GM23338 (cell line): ENCODE measurements around the gene BARD1. TPM values are rescaled to one million over a fixed set of nuclear protein-coding genes. Genes with fewer than 3 reads are reported as not detected.

Experiments
- ATAC-seq: fragments of 200-7000 bp; cut with Tn5 transposase; 3 replicates; pipeline ENCODE4 v1.9.1; 2020
- DNase-seq: peaks from one replicate; pipeline ENCODE4 v3.0.0-alpha.2; 2015; ENCODE audit warnings: low spot score
- H2AFZ ChIP-seq: fragments of 200-600 bp; sonication (generic); 2 replicates; pipeline ENCODE4 v1.8.0; 2016; ENCODE audit warnings: antibody characterized with exemption, mild to moderate bottlenecking, moderate library complexity
- H3F3A ChIP-seq: fragments of 200-600 bp; sonication (generic); replicated peaks from 2 replicates; pipeline ENCODE4 v1.8.0; 2017; ENCODE audit warnings: antibody characterized with exemption, mixed run types, low read depth
- H3K27ac ChIP-seq: fragments of 200-600 bp; sonication (generic); 2 replicates; pipeline ENCODE4 v1.6.1; 2016; ENCODE audit warnings: low read depth
- H3K27me3 ChIP-seq: fragments of 200-600 bp; sonication (generic); 2 replicates; pipeline ENCODE4 v1.8.0; 2016; ENCODE audit warnings: mild to moderate bottlenecking, mixed run types, moderate library complexity; ENCODE audit not compliant: insufficient read depth
- H3K36me3 ChIP-seq: fragments of 200-600 bp; sonication (generic); 2 replicates; pipeline ENCODE4 v1.8.0; 2016; ENCODE audit warnings: mild to moderate bottlenecking; ENCODE audit not compliant: insufficient read depth
- H3K4me1 ChIP-seq: fragments of 200-600 bp; sonication (generic); 2 replicates; pipeline ENCODE4 v1.8.0; 2016; ENCODE audit warnings: mild to moderate bottlenecking, moderate library complexity; ENCODE audit not compliant: insufficient read depth
- H3K4me2 ChIP-seq: fragments of 200-600 bp; sonication (generic); 2 replicates; pipeline ENCODE4 v1.7.1; 2017; ENCODE audit warnings: mixed run types
- H3K4me3 ChIP-seq: fragments of 200-600 bp; sonication (generic); 2 replicates; pipeline ENCODE4 v1.6.1; 2016; ENCODE audit warnings: mixed run types
- H3K79me2 ChIP-seq: fragments of 200-600 bp; sonication (generic); replicated peaks from 2 replicates; pipeline ENCODE4 v1.8.0; 2017; ENCODE audit warnings: mild to moderate bottlenecking; ENCODE audit not compliant: insufficient read depth
- H3K9me2 ChIP-seq: fragments of 200-600 bp; sonication (generic); 2 replicates; pipeline ENCODE4 v1.8.0; 2017; ENCODE audit not compliant: insufficient read depth
- H4K20me1 ChIP-seq: fragments of 200-600 bp; sonication (generic); replicated peaks from 2 replicates; pipeline ENCODE4 v1.8.0; 2017; ENCODE audit warnings: mild to moderate bottlenecking; ENCODE audit not compliant: insufficient read depth
- H3K27ac Mint-ChIP-seq: 2 replicates; pipeline ENCODE4 v1.8.0; 2020; ENCODE audit warnings: inconsistent platforms, mild to moderate bottlenecking, moderate library complexity, mixed read lengths
- H3K27me3 Mint-ChIP-seq: 3 replicates; pipeline ENCODE4 v1.8.0; 2022; ENCODE audit warnings: low read depth, mild to moderate bottlenecking, moderate library complexity, mixed read lengths, inconsistent platforms; ENCODE audit not compliant: insufficient read depth, poor library complexity
- H3K36me3 Mint-ChIP-seq: 3 replicates; pipeline ENCODE4 v1.8.0; 2021; ENCODE audit warnings: low read depth, mild to moderate bottlenecking, inconsistent platforms, moderate library complexity, mixed read lengths
- H3K4me1 Mint-ChIP-seq: 3 replicates; pipeline ENCODE4 v1.8.0; 2020; ENCODE audit warnings: mild to moderate bottlenecking, inconsistent platforms, mixed read lengths
- H3K4me3 Mint-ChIP-seq: 3 replicates; pipeline ENCODE4 v1.8.0; 2021; ENCODE audit warnings: moderate library complexity, mild to moderate bottlenecking, inconsistent platforms, mixed read lengths
- H3K9me3 Mint-ChIP-seq: 3 replicates; pipeline ENCODE4 v1.8.0; 2020; ENCODE audit warnings: moderate library complexity, mild to moderate bottlenecking, inconsistent platforms, mixed read lengths
- CREB1 ChIP-seq: fragments of 250-450 bp; sonication (Bioruptor Pico); IDR thresholded peaks from 2 replicates; pipeline ENCODE4 v1.5.0; 2020; ENCODE audit warnings: low read depth, mild to moderate bottlenecking, moderate library complexity
- EZH2 ChIP-seq: fragments of 200-600 bp; sonication (generic); IDR thresholded peaks from one replicate; pipeline ENCODE4 v1.8.0; 2017; ENCODE audit warnings: antibody characterized with exemption, mild to moderate bottlenecking, low read depth; ENCODE audit not compliant: unreplicated experiment
- EZH2phosphoT487 ChIP-seq: fragments of 200-600 bp; sonication (generic); IDR thresholded peaks from one replicate; pipeline ENCODE4 v1.8.1; 2018; ENCODE audit warnings: antibody characterized with exemption; ENCODE audit not compliant: unreplicated experiment
- JUNB ChIP-seq: IDR thresholded peaks from one replicate; pipeline ENCODE4 v1.6.1; 2016; ENCODE audit warnings: antibody characterized with exemption; ENCODE audit not compliant: unreplicated experiment
- NANOG ChIP-seq: IDR thresholded peaks from 2 replicates; pipeline ENCODE4 v1.6.1; 2016; ENCODE audit warnings: antibody characterized with exemption, borderline replicate concordance
- POLR2AphosphoS5 ChIP-seq: IDR thresholded peaks from 2 replicates; pipeline ENCODE4 v1.6.1; 2016; ENCODE audit warnings: antibody characterized with exemption, low read depth
- STAT1 ChIP-seq: IDR thresholded peaks from one replicate; pipeline ENCODE4 v1.6.1; 2016; ENCODE audit warnings: antibody characterized with exemption; ENCODE audit not compliant: unreplicated experiment
- ZNF114 ChIP-seq: fragments of 250-450 bp; sonication (Bioruptor Pico); IDR thresholded peaks from 2 replicates; pipeline ENCODE4 v1.5.0; 2020; ENCODE audit warnings: mild to moderate bottlenecking, moderate library complexity
- ZNF331 ChIP-seq: fragments of 250-450 bp; sonication (Bioruptor Pico); IDR thresholded peaks from 2 replicates; pipeline ENCODE4 v1.5.0; 2020; ENCODE audit warnings: low read depth, mild to moderate bottlenecking, moderate library complexity
- polyA plus RNA-seq: library from polyadenylated mRNA; unstranded; fragments of >200 nt; fragmentation: Nextera tagmentation; extraction: Ambion mirVana; gene quantifications from 2 replicates; pipeline ENCODE4 v1.2.1, GENCODE V29; 2016
- total RNA-seq: library from RNA; depleted of rRNA; stranded (reverse); fragments of >200 nt; shearing (Covaris generic); gene quantifications from 2 replicates; pipeline ENCODE4 v1.2.3, GENCODE V29; 2014
- TF ChIP-seq, protein P1 (sequence below): IDR thresholded peaks from one replicate; pipeline ENCODE4 v1.6.1; 2018; ENCODE audit warnings: antibody characterized with exemption; ENCODE audit not compliant: unreplicated experiment
- TF ChIP-seq, protein P2 (sequence below): fragments of 250-450 bp; sonication (Bioruptor Pico); IDR thresholded peaks from 2 replicates; pipeline ENCODE4 v1.5.0; 2020; ENCODE audit warnings: mild to moderate bottlenecking, moderate library complexity
- TF ChIP-seq, protein P3 (sequence below): IDR thresholded peaks from 2 replicates; pipeline ENCODE4 v1.6.1; 2016; ENCODE audit warnings: antibody characterized with exemption
- TF ChIP-seq, protein P4 (sequence below), 2 experiments: fragments of 200-600 bp in 1 of 2; sonication (generic) in 1 of 2; conservative IDR thresholded peaks; 2 replicates each; pipeline versions ENCODE4 v1.5.1 to v1.6.1; 2016 to 2017; ENCODE audit warnings: antibody characterized with exemption in 2 of 2, low read depth in 2 of 2, mild to moderate bottlenecking in 2 of 2, moderate library complexity in 1 of 2

The BARD1 gene
- total and polyA plus RNA-seq, 2 experiments from 2014 or later, result 33.9 to 61.0 TPM

DNA sequence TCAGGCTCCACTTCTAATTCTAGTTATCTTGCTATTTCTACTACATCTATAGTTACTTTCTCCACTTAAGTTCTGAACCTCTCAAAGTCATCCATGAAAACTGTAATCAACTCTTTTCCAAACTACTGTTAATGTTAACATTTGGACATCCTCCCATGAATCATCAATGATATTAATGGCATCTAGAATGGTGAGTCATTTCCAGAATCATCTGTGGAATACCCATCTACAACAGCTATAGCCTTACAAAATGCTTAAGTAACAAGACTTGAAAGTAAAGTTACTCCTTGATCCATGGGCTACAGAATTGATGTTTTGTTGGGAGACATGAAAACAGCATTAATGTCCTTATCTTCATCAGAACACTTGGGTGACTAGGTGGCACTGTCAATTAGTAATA, 35.4 kb downstream of the BARD1 start:
- TF ChIP-seq EZH2 (no peak), NANOG (no peak), EZH2phosphoT487 (no peak), STAT1 (no peak), POLR2AphosphoS5 (no peak), ZNF114 (CRISPR knock-in tag) (no peak), JUNB (no peak), ZNF331 (CRISPR knock-in tag) (no peak), CREB1 (no peak)
- TF ChIP-seq, protein P1, sequence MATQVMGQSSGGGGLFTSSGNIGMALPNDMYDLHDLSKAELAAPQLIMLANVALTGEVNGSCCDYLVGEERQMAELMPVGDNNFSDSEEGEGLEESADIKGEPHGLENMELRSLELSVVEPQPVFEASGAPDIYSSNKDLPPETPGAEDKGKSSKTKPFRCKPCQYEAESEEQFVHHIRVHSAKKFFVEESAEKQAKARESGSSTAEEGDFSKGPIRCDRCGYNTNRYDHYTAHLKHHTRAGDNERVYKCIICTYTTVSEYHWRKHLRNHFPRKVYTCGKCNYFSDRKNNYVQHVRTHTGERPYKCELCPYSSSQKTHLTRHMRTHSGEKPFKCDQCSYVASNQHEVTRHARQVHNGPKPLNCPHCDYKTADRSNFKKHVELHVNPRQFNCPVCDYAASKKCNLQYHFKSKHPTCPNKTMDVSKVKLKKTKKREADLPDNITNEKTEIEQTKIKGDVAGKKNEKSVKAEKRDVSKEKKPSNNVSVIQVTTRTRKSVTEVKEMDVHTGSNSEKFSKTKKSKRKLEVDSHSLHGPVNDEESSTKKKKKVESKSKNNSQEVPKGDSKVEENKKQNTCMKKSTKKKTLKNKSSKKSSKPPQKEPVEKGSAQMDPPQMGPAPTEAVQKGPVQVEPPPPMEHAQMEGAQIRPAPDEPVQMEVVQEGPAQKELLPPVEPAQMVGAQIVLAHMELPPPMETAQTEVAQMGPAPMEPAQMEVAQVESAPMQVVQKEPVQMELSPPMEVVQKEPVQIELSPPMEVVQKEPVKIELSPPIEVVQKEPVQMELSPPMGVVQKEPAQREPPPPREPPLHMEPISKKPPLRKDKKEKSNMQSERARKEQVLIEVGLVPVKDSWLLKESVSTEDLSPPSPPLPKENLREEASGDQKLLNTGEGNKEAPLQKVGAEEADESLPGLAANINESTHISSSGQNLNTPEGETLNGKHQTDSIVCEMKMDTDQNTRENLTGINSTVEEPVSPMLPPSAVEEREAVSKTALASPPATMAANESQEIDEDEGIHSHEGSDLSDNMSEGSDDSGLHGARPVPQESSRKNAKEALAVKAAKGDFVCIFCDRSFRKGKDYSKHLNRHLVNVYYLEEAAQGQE, result no peak
- TF ChIP-seq, protein P2, sequence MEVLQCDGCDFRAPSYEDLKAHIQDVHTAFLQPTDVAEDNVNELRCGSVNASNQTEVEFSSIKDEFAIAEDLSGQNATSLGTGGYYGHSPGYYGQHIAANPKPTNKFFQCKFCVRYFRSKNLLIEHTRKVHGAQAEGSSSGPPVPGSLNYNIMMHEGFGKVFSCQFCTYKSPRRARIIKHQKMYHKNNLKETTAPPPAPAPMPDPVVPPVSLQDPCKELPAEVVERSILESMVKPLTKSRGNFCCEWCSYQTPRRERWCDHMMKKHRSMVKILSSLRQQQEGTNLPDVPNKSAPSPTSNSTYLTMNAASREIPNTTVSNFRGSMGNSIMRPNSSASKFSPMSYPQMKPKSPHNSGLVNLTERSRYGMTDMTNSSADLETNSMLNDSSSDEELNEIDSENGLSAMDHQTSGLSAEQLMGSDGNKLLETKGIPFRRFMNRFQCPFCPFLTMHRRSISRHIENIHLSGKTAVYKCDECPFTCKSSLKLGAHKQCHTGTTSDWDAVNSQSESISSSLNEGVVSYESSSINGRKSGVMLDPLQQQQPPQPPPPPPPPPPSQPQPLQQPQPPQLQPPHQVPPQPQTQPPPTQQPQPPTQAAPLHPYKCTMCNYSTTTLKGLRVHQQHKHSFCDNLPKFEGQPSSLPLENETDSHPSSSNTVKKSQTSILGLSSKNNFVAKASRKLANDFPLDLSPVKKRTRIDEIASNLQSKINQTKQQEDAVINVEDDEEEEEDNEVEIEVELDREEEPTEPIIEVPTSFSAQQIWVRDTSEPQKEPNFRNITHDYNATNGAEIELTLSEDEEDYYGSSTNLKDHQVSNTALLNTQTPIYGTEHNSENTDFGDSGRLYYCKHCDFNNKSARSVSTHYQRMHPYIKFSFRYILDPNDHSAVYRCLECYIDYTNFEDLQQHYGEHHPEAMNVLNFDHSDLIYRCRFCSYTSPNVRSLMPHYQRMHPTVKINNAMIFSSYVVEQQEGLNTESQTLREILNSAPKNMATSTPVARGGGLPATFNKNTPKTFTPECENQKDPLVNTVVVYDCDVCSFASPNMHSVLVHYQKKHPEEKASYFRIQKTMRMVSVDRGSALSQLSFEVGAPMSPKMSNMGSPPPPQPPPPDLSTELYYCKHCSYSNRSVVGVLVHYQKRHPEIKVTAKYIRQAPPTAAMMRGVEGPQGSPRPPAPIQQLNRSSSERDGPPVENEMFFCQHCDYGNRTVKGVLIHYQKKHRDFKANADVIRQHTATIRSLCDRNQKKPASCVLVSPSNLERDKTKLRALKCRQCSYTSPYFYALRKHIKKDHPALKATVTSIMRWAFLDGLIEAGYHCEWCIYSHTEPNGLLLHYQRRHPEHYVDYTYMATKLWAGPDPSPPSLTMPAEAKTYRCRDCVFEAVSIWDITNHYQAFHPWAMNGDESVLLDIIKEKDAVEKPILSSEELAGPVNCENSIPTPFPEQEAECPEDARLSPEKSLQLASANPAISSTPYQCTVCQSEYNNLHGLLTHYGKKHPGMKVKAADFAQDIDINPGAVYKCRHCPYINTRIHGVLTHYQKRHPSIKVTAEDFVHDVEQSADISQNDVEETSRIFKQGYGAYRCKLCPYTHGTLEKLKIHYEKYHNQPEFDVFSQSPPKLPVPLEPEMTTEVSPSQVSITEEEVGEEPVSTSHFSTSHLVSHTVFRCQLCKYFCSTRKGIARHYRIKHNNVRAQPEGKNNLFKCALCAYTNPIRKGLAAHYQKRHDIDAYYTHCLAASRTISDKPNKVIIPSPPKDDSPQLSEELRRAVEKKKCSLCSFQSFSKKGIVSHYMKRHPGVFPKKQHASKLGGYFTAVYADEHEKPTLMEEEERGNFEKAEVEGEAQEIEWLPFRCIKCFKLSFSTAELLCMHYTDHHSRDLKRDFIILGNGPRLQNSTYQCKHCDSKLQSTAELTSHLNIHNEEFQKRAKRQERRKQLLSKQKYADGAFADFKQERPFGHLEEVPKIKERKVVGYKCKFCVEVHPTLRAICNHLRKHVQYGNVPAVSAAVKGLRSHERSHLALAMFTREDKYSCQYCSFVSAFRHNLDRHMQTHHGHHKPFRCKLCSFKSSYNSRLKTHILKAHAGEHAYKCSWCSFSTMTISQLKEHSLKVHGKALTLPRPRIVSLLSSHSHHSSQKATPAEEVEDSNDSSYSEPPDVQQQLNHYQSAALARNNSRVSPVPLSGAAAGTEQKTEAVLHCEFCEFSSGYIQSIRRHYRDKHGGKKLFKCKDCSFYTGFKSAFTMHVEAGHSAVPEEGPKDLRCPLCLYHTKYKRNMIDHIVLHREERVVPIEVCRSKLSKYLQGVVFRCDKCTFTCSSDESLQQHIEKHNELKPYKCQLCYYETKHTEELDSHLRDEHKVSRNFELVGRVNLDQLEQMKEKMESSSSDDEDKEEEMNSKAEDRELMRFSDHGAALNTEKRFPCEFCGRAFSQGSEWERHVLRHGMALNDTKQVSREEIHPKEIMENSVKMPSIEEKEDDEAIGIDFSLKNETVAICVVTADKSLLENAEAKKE, result no peak
- TF ChIP-seq, protein P3, sequence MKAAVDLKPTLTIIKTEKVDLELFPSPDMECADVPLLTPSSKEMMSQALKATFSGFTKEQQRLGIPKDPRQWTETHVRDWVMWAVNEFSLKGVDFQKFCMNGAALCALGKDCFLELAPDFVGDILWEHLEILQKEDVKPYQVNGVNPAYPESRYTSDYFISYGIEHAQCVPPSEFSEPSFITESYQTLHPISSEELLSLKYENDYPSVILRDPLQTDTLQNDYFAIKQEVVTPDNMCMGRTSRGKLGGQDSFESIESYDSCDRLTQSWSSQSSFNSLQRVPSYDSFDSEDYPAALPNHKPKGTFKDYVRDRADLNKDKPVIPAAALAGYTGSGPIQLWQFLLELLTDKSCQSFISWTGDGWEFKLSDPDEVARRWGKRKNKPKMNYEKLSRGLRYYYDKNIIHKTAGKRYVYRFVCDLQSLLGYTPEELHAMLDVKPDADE, result no peak
- TF ChIP-seq, protein P4, sequence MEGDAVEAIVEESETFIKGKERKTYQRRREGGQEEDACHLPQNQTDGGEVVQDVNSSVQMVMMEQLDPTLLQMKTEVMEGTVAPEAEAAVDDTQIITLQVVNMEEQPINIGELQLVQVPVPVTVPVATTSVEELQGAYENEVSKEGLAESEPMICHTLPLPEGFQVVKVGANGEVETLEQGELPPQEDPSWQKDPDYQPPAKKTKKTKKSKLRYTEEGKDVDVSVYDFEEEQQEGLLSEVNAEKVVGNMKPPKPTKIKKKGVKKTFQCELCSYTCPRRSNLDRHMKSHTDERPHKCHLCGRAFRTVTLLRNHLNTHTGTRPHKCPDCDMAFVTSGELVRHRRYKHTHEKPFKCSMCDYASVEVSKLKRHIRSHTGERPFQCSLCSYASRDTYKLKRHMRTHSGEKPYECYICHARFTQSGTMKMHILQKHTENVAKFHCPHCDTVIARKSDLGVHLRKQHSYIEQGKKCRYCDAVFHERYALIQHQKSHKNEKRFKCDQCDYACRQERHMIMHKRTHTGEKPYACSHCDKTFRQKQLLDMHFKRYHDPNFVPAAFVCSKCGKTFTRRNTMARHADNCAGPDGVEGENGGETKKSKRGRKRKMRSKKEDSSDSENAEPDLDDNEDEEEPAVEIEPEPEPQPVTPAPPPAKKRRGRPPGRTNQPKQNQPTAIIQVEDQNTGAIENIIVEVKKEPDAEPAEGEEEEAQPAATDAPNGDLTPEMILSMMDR (conservative IDR thresholded peaks at IDR 0.05; ENCODE audit: low read depth in 2 of 2), result no peak
- H3K4me1 ChIP-seq, result no peaks in the 10 kb centered on the region
- Mint-ChIP-seq H3K36me3 (peaks cover 46% of the 10 kb centered on the region), H3K9me3 (no peaks in the 10 kb centered on the region; the same call in 2 of the 3 replicates), H3K27me3 (no peaks in the 10 kb centered on the region), H3K4me3 (no peak overlapping the region), H3K27ac (no peak overlapping the region), H3K4me1 (no peaks in the 10 kb centered on the region)
- no peak overlapping the region for H3K4me2 ChIP-seq
- no peaks in the 10 kb centered on the region for H3K9me2 ChIP-seq
- H3F3A ChIP-seq, result no peaks in the 10 kb centered on the region
- H3K27ac ChIP-seq, result no peak overlapping the region
- no peak for DNase-seq
- H2AFZ ChIP-seq, result no peak overlapping the region
- ATAC-seq, result no peak
- H3K4me3 ChIP-seq, result no peak overlapping the region
- peaks cover 7% of the 10 kb centered on the region for H4K20me1 ChIP-seq
- peaks cover 31% of the 10 kb centered on the region for H3K79me2 ChIP-seq
- H3K36me3 ChIP-seq, result peaks cover 4% of the 10 kb centered on the region; the same call in 1 of the 2 replicates
- no peaks in the 10 kb centered on the region for H3K27me3 ChIP-seq
